ENCODE results near the gene PPT1. TPM values are rescaled to one million over a fixed set of nuclear protein-coding genes. Genes with fewer than 3 reads are reported as not detected.

Gene PPT1
- total and polyA plus RNA-seq, 2 of the 8 experiments (the other 6 are each of a cell fraction or from before 2014, with no cell fraction given) = 77.1 to 150 TPM

GRCh38 chr1:40133312-40133665, 36.2 kb upstream of the PPT1 start (continued):
- TF ChIP-seq TAF7 (optimal IDR thresholded peaks at IDR 0.05; ENCODE audit: borderline replicate concordance, low read depth, low read length) (no peak), SIRT6 (IDR thresholded peaks at IDR 0.05; ENCODE audit: low read length) (no peak), TEAD4 (IDR thresholded peaks at IDR 0.05; ENCODE audit: low read depth, low read length) (no peak), MAX (IDR thresholded peaks at IDR 0.05) (no peak), YY1 (IDR thresholded peaks at IDR 0.05; ENCODE audit: low read depth, low read length) (no peak), GABPA (IDR thresholded peaks at IDR 0.05; ENCODE audit: borderline replicate concordance, insufficient read depth, low read length) (no peak)

Data from H1 (cell line).